ENCODE results near the gene ZNF823. TPM values are rescaled to one million over a fixed set of nuclear protein-coding genes. Genes with fewer than 3 reads are reported as not detected.

Gene ZNF823
- polyA plus RNA-seq, 1 donor from 2014 or later: 7.8 TPM

- Histone ChIP-seq H3K79me2 (replicated peaks; ENCODE audit: insufficient read depth, low read length) (no peaks in the 10 kb centered on the region), H2AFZ (ENCODE audit: low read depth, low read length) (no peak overlapping the region), H3F3A (ENCODE audit: insufficient read depth, low read length, poor library complexity, severe bottlenecking) (no peaks in the 10 kb centered on the region), H3K27ac (ENCODE audit: low read length) (no peak overlapping the region), H3K4me2 (ENCODE audit: low read length) (peak overlapping the region; percentile 76), H3K27me3 (ENCODE audit: insufficient read depth, low read depth, low read length) (no peaks in the 10 kb centered on the region), H4K20me1 (ENCODE audit: insufficient read depth) (no peaks in the 10 kb centered on the region), H3K9ac (ENCODE audit: low read length) (peak overlapping the region; percentile 50), H3K36me3 (ENCODE audit: insufficient read depth, low read length) (no peaks in the 10 kb centered on the region), H3K9me2 (ENCODE audit: insufficient read depth, low read length) (no peaks in the 10 kb centered on the region), H3K9me3 (ENCODE audit: low read length) (no peaks in the 10 kb centered on the region), H3K4me3 (ENCODE audit: low read length) (peak overlapping the region; percentile 87)
- TF ChIP-seq REST (IDR thresholded peaks at IDR 0.05; ENCODE audit: borderline replicate concordance) (no peak), CTCF (IDR thresholded peaks at IDR 0.05; ENCODE audit: poor library complexity, severe bottlenecking) (peak; percentile 43)
Observed at GRCh38 chr19:11693505-11694499, 44.9 kb downstream of the ZNF823 start.

GRCh38 chr19:11692127-11692790 is 46.5 kb downstream of the ZNF823 start:
- TF ChIP-seq CTCF (IDR thresholded peaks at IDR 0.05; ENCODE audit: poor library complexity, severe bottlenecking): no peak
- no peak overlapping the region for H2AFZ ChIP-seq (ENCODE audit: low read depth, low read length)
- no peaks in the 10 kb centered on the region for H4K20me1 ChIP-seq (ENCODE audit: insufficient read depth)
- no peak overlapping the region for H3K4me2 ChIP-seq (ENCODE audit: low read length)
- no peaks in the 10 kb centered on the region for H3K9me3 ChIP-seq (ENCODE audit: low read length)
- H3K9me2 ChIP-seq (ENCODE audit: insufficient read depth, low read length): no peaks in the 10 kb centered on the region
- H3K9ac ChIP-seq (ENCODE audit: low read length): no peak overlapping the region
- no peaks in the 10 kb centered on the region for H3K79me2 ChIP-seq (replicated peaks; ENCODE audit: insufficient read depth, low read length)
- no peaks in the 10 kb centered on the region for H3K27me3 ChIP-seq (ENCODE audit: insufficient read depth, low read depth, low read length)
- H3K4me3 ChIP-seq (ENCODE audit: low read length): no peak overlapping the region
- H3K27ac ChIP-seq (ENCODE audit: low read length): no peak overlapping the region
- H3F3A ChIP-seq (ENCODE audit: insufficient read depth, low read length, poor library complexity, severe bottlenecking): no peaks in the 10 kb centered on the region
- H3K36me3 ChIP-seq (ENCODE audit: insufficient read depth, low read length): no peaks in the 10 kb centered on the region
